Measurements from ENCODE around the gene PDP2.

Gene PDP2

DNA sequence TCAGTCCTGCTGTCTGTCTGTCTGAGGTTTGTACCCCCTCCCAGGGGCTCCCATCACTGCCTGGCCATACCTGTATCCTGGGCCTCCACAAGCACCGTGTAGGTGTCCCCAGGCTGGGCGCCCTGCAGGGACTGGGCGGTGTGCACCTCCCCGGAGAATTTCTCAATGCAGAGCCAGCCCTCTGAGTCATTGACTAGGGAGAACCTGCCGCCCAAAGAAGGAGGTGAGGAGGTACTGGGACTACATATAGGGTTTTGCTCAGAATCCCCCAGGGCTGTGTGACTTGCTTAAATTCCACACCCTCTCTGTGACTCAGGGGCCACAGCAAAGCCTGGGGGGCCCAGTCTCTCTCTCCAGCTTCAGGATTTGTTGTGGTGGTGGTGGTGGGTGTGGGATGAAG is 30.8 kb downstream of the PDP2 start:
- no peak for TF ChIP-seq CTCF (IDR thresholded peaks at IDR 0.05; ENCODE audit: low read depth, low read length)
- H3K4me3 ChIP-seq (ENCODE audit: low read depth, low read length), result no peak overlapping the region

DNA sequence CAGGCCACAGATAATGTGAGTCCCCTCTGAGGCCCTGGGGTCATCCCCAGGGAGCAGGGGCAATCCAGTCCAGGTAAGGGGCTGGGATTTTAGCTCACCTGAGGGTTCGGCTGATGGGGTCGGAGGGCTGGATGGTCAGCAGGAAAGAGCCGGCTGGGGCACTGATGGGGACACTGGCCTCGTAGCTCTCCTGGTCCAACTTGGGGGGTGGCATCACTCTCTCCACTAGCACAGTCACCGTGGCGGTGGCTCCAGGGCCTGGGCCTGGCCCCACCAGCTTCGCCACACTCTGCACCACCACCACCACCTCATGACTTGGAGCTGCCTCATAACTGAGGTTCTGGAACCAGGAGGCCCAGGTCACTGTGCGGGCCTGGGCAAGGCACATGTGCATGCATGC is 31.5 kb downstream of the PDP2 start:
- TF ChIP-seq CTCF (IDR thresholded peaks at IDR 0.05; ENCODE audit: low read depth, low read length), result no peak
- H3K4me3 ChIP-seq (ENCODE audit: low read depth, low read length), result no peak overlapping the region

- TF ChIP-seq CTCF (IDR thresholded peaks at IDR 0.05; ENCODE audit: low read depth, low read length), result no peak
- no peak overlapping the region for H3K4me3 ChIP-seq (ENCODE audit: low read depth, low read length)
Observed at GRCh38 chr16:66913081-66913480, 32.8 kb downstream of the PDP2 start.

DNA sequence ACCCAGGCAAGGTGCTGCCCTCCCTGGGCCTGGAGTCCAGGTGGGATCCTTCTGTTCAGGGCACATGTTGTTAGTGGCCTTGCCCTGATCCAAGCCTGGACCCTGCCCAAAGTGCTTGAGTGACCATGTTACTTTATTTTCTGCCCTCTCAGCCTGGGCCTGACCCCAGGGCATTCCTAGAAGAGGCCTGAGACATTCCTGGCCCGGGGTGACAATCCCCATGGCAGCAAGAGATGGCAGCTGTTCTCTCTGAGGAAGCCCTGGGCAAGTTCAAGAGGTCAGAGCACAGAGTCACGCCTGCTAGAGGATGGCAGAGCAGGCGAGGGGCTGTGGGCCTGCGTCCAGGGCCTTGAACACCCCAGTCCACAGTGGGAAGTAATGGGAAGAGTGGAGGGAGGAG is 33.4 kb downstream of the PDP2 start:
- no peak for TF ChIP-seq CTCF (IDR thresholded peaks at IDR 0.05; ENCODE audit: low read depth, low read length)
- no peak overlapping the region for H3K4me3 ChIP-seq (ENCODE audit: low read depth, low read length)

GRCh38 chr16:66914541-66914940 is 34.2 kb downstream of the PDP2 start:
- no peak overlapping the region for H3K4me3 ChIP-seq (ENCODE audit: low read depth, low read length)
- no peak for TF ChIP-seq CTCF (IDR thresholded peaks at IDR 0.05; ENCODE audit: low read depth, low read length)

- TF ChIP-seq CTCF (IDR thresholded peaks at IDR 0.05; ENCODE audit: low read depth, low read length), result no peak
- no peak overlapping the region for H3K4me3 ChIP-seq (ENCODE audit: low read depth, low read length)
Observed at GRCh38 chr16:66915041-66915440, 34.7 kb downstream of the PDP2 start.

- TF ChIP-seq CTCF (IDR thresholded peaks at IDR 0.05; ENCODE audit: low read depth, low read length), result no peak
- H3K4me3 ChIP-seq (ENCODE audit: low read depth, low read length), result no peak overlapping the region
Observed at GRCh38 chr16:66916518-66916917, 36.2 kb downstream of the PDP2 start.
